ENCODE measurements around the gene SLC6A7.

Gene SLC6A7

DNA sequence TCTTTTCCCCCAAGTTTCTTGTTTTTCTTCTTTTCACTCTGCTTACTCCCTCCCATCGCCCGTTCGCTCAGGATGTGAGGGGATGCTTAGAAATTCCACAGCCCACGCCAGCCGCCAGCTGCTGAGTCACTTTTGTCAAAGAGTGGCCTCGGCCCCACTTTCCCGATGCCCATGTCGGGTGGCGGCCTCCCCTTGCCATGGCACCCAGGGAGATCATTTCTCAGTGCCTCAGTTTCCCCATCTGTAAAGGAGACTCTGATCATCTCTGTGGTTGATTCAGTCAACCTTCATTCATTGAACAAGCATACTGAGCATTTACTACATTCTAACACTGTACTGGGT, 33.9 kb upstream of the SLC6A7 start:
- DNase-seq, result no peak

DNA sequence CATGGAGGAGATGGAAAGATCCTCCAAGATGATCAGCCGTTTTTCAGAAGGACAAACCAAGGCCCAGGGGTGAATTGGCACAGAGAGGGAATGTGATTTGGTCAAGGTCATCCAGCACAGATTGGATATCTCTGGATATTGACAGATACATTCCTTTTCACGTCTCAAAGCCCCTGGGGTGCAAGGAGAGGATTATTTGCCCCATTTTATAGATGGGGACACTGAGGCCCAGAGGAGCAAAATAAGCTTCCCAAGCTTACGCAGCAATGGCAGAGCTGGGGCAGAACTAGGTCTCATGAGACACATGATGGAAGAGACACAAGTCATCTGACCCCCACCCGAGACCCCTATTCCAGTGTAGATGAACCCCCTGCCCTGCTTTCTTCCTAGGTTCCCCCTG, 33.3 kb upstream of the SLC6A7 start:
- DNase-seq, result no peak

DNA sequence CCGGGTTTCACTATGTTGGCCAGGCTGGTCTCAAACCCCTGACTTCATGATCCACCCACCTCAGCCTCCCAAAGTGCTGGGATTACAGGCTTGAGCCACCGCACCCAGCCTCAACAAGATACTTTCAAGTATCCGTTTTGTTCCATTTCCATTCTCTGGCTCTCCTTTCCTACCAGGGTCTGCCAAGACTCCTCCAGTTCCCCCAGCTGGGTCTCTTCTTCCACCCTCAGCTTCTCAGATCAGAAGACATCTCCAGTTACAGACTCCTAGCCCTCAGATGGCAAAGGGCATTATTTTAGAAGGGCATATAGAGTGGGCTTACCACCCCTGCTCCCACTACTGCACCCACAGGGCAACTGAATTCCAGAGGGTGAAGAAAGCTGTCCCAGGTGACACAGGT, 32.7 kb upstream of the SLC6A7 start:
- DNase-seq, result no peak

DNA sequence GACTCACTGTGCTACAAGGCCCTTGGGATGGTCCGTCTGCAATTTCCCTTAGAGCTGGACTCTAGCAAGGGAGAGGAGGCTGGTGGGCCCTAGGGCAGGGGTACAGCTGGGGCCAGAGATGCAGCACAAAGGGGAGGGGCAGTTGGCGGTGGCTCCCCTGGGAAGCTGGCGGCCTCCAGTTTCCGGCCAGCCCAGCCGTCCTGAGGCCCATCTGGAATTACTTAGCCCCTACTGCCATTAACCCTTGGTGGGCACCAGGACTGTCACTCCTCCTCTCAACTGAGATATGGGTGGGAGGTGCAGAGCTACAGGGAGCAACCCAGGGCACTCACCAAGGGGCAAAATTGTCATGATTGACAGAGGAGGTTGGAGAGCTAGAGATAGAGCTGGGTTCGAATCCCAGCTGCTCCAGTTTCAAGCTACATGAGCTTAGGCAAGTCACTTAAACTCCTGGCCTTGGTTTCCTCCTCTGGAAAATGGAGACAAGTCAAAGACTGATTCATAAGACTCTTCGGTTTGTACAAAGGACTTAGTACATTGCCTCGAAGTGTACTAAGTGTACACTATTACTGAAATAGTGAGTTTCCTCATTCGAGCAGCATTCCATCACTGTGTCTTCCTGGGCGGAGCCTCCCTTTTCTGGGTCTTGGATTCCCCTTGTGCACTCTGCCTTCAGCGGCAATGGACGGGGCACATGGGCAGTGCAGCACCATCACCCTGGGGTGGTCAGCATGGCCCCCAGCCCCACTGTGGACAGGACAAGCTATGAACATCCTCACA, 31.5 kb upstream of the SLC6A7 start:
- no peak for DNase-seq

DNA sequence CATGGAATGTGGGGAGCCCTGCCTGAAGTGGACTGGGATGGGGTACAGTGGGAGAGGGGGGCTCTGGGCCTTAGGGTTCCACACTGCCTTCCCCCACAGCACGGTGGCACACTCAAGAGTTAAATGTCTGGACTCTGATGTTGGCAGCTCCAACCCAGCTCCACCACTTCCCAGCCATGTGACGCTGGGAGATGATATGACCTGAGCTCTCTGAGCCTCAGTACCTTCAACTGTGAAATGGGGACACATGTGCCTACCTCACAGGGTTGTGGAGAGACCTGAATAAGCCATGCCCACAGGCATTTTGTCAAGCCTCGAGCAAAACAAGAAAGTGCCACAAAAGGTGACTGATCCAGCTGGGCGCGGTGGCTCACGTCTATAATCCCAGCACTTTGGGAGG, 30.8 kb upstream of the SLC6A7 start:
- DNase-seq, result no peak

DNA sequence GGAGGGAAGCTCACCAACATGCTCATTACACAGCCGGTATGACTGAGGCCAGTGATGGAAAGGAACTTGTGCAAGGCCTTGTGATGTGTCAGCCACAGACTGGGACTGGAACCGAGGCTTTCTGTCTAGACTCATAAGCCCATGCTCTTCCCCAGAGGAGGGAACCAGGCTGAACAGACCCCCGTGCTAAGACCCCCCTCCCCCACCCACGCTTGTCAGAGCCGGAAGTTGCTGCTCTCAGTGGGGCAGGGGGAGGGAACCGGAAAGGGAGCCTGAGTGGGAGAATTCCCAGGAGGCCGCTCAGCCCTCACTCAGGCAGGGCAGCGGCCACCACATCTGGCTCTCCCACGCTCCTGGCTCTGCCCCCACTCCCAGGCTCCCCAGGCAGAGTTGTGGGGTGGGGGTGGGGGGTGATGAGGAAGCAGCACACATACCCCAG, 30.1 kb upstream of the SLC6A7 start:
- peak; percentile 45 for DNase-seq

DNA sequence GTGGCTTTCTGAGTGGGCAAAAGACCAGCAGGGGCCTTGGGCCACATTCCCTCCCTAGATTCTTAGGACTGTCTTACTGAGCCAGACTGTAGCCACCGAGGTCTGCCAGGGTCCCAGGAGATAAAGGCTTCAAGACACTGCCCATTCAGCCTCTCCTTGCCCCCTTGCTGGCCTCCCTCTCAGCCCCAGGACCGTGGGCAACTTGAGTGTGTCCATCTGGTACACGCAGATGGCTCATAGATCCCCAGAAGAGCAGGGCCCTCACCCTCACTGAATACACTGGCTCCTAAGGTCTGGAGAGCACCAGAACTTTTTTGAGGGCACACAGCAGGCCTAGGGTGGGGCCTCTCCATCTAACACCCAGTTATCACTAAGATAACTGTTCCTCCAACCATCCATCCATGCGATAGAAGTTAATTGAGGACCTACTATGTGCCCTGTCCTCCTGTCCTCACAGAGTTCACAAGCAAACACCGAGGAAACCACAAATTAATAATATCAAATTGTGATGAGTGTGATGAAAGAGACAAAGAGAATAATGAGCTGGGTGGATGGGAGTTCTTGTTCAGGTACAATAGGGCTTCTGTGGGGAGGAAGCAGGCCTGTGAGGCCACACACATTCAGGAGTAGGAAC, 29.3 kb upstream of the SLC6A7 start:
- DNase-seq, result no peak

DNA sequence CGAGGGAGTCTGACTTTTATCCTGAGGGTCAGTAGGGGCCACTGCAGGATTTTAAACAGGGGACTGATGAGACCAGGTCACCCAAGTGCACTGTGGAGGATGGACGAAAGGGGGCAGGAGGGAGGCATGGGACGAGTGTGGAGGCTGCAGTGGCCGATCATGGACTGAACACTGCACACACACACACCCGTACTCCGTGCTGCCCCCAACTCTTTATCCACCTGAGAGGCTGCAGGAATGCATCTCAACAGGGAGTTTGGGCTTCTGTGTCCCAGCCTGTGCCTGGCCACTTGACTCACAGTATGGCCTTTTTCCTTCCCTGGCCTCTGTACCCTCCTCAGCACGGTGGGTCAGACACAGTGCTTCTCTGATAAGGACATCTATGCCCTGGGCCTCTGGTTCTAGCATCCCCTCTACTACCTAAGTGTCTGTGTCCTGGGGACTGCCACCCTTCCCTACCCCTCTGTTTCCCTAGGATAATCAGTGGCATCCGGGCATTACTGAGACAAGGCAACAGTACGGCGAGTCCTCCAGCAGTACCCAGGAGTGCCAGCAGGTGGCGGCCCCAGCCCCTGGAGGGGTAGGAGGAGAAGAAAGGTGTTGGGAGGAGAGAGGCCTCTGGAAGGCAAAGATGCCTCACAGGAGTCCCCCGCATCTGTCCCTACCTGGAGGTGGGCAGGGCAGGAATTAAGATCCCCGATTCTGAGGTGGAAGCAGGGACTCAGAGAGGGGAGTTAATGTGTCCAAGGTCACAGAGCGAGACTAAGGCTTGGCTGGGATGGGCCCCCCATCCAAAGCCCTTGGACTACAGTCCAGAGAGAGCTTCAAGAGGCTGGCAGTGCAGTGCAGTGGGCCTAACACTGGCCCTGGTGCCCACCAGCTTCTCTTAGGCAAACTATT, 28.4 kb upstream of the SLC6A7 start:
- peak; percentile 60 for DNase-seq

DNA sequence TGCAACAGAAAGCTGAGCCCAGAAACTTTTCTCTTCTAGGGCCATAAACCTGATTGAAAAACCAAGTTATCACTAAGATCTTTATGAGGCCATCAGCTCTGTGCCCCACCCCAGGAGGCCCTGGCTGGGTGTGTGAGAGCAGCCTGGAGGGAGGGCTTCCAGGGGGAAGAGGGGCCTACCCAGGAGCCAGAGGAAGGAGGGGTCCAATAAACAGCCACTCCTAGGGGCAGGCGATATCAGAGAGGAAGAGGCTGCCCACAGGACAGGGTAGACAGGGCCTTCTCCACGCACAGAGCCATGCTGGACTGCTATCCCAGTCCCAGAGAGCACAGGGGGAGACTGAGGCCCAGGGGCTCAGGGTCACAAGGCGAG, 27.7 kb upstream of the SLC6A7 start:
- no peak for DNase-seq

DNA sequence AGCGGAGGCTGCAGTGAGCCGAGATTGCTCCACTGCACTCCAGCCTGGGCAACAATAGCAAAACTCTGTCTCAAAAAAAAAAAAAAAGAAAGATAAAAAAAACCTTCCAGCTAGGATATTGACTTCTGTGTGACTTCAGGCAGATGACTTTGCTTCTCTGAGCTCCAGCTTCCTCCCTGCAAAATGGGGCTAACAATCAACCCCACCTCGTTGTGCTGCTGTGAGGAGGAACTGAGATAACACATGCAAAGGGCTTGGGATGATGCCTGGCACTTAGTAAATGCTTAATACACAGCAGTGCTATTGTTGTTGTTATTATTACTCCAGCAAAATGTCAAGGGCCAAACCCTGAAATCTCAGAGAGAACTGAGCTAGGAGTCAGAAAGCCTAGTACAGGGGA, 26.8 kb upstream of the SLC6A7 start:
- no peak for DNase-seq

DNA sequence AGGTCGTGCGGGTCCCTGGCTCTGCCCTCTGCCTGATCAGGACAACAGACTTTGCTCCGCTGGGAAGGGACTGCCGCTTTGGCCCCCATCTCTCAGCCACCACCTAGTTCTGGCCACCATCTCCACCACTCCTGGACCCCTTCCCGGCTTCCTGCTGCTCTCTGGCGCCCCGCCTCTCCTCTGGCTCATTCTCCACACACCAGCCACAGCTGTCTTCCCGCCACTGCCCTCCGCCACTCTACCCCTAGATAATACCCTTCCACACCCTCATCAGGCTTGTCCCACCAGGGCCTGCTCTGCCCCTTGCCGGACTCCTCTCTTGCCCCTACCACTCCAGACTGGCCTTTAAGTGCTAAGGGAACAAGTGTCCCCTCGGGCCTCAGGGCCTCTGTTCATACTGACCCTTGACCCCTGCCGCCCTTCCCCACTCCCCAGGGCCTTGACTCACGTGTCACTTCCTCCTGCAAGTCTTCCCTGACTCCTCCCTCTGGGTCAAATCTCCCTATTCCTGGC, 26.3 kb upstream of the SLC6A7 start:
- DNase-seq, result no peak

DNA sequence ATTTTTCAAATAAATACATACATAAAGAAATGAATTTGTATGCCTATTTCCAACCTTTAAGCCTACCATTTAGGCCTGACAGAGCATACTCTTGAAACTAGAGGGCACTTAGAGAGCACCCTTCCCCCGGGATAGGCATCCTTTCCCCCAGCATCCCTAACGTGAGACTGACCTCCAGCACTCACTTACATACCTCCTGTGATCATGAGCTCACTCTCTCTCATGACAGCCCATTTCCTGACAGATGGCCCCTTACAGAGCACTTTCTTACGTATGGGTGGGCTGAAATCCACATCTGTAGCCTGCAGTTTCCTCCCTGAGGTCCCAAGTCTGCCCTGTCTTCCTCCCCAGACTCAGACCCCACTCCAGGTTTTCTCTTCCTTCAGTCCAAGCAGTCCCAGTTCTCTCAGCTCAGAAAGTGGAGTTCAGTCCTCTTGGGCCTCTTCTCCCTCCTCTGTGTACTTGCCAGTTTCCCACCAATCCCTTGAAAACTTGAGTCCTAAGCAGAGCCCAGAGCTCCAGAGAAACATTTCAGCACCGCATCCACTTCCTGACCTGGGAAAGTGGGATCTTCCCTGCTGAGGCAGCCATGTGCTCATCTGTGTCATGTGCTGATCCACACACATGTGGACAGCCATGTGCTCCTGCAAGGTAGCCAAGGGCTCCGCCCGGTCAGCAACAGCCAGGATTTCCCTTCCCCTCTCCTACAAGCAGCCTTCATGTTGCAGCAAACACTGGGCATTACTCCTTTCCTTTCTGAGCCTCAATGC, 25.5 kb upstream of the SLC6A7 start:
- DNase-seq, result no peak

DNA sequence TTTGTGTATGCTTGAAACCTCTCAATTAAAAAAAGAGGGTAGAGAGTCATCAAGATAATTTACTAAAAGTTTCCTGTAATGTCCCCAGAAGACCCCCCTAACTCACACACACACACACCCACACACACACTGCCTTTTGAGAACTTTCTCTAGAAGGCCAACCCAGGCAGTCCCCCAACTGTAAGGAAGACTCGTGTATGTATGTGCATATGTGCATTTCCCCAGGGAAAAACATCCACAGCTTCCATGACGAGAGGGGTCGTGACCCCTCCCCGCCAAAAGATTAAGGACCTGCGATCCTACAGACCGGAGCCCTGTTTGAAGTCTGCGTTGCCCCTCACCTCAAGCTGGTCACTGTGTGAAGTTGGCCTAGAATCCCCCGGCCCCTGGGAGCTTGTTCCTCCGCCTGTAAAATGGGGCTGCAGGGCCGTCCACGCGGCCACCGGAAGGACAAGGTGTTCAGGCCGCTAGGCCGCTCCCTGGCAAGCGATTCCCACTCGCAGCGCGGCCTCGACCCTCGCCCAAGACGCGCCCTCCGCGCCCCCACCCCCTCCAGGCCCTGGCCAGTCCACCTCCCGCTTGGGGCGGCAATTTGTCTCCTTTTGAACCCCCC, 23.7 kb upstream of the SLC6A7 start:
- no peak for DNase-seq

DNA sequence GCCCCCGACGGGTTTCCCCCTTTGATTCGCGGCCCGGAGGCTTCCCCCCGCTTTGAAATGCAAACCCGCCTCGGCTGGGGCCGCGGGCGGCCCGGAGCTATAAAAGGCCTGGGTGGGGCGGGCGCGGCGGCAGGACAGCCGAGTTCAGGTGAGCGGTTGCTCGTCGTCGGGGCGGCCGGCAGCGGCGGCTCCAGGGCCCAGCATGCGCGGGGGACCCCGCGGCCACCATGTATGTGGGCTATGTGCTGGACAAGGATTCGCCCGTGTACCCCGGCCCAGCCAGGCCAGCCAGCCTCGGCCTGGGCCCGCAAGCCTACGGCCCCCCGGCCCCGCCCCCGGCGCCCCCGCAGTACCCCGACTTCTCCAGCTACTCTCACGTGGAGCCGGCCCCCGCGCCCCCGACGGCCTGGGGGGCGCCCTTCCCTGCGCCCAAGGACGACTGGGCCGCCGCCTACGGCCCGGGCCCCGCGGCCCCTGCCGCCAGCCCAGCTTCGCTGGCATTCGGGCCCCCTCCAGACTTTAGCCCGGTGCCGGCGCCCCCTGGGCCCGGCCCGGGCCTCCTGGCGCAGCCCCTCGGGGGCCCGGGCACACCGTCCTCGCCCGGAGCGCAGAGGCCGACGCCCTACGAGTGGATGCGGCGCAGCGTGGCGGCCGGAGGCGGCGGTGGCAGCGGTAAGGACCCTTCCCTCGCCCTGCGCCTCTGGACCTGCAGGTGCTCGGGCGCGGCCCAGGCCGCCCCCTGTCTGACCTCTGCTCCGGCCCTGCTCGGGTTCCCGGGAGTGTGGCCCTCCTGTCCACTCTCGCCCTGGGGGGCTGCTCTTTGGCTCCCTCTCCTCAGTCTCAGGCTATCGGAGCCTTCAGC, 23.0 kb upstream of the SLC6A7 start, which contains the start of gene CDX1:
Gene CDX1, plus strand, starts transcription at position 129 of the 862 bp plus-strand sequence. Its CDS starts 99 bp downstream, at position 228.
- DNase-seq, result no peak

DNA sequence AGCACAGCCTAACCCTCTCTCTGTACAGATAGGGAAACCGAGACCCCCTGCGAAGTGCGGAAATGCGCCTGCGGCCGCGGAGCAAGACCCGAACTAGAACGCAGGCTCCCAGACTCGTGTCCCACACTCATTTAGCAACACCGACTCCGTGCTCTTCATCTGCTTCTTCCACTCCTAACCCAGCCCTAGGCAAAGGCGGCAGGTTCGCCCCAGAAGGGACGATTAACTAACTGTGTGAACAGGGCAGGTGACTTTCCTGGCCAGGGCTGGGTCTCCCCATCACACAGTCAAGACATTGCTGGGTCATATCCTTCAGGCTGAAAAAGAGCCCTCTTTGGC, 22.4 kb upstream of the SLC6A7 start:
- no peak for DNase-seq

DNA sequence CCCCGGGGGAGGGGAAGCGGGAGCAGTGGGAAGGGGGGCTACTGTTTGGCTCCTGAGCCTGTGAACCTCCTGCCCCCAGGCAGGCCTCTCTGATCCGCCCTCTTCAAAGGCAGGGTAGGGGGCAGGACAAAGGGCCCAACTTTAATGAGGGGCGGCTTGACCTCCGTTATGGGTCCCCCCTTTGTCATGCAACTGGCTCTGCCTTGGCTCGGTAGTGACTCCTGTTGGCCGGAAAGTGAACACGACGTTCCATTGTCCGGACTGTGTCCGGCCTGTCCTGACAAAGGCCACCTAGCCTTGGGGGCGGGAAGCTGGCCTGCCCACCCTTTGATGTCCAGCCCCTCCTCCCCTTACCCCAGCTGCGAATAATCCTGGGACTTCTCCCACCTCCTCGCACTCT, 22.0 kb upstream of the SLC6A7 start:
- no peak for DNase-seq

DNA sequence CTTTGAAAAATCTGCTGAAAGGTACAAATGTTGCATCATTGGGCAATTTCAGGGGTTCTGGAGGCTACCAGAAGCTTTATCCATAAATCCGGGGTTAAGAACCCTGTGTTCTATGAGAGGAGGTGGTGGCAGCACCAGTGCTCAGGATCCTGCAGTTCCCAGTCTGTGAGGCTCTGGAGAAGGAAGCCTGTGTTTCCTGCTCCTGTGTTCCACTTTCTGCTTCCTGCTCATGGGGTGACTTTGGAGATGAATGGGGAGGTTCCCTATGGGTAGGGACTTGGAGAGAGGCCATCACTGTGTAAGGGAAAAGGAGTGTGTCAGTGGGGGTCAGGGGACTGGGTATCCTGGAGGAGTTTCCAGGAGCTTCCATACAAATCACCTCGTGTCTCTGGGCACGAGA, 21.0 kb upstream of the SLC6A7 start:
- no peak for DNase-seq

DNA sequence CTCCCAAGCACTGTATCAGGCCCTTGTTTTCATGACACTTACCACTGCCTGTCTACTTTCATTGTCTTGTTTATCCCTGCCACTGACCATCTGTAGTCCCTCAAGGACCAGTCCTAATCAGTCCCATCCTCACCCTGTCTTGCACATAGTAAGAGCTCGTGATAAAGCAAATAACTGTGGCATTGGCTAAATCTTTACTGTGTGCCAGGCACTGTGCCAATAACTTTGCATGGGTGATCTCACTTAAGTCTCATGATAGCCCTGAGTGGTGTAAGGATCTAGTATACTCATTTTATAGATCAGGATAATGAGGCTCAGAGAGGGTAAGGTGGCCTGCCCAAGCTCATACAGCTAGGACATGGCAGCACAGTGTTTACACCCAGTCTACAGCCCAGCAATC, 17.7 kb upstream of the SLC6A7 start:
- peak; percentile 39 for DNase-seq

DNA sequence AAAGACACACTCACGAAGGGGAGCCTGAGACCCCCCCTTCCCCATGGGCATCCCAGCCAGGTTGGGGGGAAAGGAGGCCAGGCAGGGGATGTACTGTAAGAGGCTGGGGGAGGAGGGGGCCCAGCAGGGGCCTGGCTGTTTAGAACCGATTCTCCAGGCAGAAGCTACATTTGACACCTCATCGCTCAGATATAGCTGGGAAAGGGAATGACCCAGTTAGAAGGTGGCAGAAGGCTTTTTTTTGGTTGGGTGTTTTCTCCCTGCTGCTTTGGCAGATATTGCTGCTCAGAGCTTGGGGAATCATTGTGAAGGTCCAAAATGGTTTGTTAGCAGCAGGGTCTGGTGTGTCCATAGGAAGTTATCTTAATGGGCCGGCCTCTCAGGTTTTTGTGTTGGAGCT, 17.3 kb upstream of the SLC6A7 start:
- DNase-seq, result no peak

DNA sequence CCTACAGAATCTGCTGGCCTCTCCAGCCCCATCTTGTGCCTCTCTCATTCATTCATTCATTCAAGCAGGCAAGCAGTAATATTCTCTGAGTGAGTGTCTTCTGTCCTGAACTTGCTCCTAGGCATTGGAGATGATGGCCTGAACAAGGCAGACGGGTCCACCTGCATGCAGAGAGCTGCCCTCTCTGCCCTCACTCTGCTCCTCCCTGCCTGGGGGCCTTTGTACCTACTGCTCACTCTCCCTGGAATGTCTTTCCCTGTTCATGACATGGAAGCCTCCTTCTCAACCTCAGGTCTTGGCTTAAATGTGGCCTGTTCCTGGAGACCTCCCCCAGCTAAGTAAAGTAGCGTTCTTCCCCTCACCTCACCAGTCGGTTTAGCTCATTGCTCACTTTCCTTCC, 16.7 kb upstream of the SLC6A7 start:
- DNase-seq, result no peak

DNA sequence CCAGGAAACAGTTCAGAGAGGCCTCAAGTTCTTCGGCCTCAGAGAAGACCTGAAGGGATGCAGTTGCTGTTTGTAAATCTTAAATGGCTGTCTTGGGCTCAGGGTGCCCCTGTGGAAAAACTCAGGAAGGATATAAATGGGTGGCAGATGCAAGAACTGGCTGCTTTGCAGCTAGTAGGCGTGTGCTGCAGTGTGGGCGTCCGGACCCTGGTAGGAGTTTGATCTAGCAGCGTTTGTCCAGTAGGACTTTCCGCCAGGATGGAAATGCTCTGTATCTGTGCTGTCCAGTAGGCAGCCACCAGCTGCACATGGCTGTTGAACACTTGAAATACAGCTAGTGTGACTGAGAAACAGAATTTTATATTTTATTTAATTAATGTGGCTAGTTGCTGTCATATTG, 15.6 kb upstream of the SLC6A7 start:
- no peak for DNase-seq
